Inflammatory macrophage treated with lipopolysaccharide for 1 hour (primary cell): ENCODE data around the gene UNK.

Experiments used
- DNase-seq, 2 donors: peaks; one replicate each; pipeline ENCODE4 v3.0.0-alpha.2; 2020 to 2022

The UNK gene, protein sequence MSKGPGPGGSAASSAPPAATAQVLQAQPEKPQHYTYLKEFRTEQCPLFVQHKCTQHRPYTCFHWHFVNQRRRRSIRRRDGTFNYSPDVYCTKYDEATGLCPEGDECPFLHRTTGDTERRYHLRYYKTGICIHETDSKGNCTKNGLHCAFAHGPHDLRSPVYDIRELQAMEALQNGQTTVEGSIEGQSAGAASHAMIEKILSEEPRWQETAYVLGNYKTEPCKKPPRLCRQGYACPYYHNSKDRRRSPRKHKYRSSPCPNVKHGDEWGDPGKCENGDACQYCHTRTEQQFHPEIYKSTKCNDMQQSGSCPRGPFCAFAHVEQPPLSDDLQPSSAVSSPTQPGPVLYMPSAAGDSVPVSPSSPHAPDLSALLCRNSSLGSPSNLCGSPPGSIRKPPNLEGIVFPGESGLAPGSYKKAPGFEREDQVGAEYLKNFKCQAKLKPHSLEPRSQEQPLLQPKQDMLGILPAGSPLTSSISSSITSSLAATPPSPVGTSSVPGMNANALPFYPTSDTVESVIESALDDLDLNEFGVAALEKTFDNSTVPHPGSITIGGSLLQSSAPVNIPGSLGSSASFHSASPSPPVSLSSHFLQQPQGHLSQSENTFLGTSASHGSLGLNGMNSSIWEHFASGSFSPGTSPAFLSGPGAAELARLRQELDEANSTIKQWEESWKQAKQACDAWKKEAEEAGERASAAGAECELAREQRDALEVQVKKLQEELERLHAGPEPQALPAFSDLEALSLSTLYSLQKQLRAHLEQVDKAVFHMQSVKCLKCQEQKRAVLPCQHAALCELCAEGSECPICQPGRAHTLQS

DNA sequence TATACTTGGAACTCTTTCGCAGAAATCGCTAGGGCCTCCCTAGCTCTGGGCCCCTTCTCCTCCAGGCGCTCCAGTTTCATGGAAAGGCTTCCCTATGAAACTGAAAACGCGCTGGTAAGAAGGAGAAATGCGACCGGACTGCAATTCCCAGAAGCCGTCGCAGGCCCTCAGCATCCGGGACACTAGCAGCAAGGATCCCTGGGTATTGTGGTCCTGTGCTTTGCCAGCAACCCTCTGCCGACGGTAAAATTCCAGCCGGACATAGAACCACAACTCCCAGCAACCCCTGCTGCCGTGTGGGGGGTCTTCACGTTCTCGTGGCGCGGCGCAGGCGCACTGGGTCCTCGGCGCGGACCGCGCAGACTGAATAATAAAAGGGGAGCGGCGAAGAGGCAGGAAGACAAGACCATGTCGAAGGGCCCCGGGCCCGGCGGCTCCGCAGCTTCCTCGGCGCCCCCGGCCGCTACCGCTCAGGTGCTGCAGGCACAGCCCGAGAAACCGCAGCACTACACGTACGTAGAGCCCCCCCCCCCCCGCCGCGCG, at the start of gene UNK:
TSS of gene UNK (plus strand) at position 334 of the 543 bp plus-strand sequence. CDS start at position 409, 75 bp downstream.
- DNase-seq: peak; percentile 98 to 99

DNA sequence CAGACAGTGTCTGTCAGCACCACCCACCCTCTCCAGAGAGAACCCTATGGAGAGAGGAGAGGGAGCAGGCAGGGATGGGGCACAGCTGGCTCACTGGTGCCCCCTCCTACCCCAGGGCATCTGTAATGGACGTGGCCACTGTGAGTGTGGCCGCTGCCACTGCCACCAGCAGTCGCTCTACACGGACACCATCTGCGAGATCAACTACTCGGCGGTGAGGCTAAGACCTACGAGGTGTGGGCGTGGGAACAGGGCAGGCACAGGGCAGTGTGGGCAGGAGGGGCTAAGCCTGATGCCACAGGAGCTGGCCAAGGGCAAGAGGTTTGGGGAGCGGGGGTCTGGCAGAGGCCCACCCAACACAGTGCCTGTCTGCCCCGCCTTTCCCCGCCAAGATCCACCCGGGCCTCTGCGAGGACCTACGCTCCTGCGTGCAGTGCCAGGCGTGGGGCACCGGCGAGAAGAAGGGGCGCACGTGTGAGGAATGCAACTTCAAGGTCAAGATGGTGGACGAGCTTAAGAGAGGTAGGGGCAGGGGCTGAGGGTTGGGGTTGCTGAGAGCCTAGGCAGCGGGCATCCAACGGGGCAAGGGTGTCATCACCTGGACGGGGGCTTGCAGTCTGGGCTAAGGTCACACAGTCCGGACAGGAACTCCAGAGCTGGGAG, 48.3 kb upstream of the UNK start:
- no peak for DNase-seq

DNA sequence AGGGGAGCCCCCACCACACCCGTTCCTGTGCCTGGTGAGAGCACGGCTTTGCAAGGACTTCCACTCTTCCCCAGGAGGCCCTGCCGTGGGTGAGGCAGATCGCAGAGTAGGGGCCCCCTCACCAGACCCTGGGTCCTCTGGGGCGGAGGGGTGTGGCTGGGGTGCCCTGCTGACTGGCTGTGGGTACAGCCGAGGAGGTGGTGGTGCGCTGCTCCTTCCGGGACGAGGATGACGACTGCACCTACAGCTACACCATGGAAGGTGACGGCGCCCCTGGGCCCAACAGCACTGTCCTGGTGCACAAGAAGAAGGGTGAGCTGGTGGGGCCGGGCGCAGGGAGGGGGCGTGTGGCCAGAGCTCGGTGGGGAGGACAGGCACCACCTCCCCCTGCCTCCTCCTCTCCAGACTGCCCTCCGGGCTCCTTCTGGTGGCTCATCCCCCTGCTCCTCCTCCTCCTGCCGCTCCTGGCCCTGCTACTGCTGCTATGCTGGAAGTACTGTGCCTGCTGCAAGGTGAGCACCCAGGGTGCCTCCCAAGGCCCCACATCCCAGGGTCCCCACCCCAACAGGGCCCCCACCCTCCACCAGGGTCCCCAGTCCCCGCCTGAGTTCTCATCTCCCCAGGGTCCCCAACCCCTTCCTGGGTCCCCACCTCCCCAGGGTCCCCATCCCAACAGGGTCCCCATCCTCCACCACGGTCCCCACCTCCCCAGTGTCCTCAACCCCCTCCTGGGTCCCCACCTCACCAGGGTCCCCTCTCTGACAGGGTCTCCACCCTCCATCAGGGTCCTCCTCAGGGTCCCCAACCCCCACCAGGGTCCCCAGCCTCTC, 47.3 kb upstream of the UNK start:
- DNase-seq: no peak

DNA sequence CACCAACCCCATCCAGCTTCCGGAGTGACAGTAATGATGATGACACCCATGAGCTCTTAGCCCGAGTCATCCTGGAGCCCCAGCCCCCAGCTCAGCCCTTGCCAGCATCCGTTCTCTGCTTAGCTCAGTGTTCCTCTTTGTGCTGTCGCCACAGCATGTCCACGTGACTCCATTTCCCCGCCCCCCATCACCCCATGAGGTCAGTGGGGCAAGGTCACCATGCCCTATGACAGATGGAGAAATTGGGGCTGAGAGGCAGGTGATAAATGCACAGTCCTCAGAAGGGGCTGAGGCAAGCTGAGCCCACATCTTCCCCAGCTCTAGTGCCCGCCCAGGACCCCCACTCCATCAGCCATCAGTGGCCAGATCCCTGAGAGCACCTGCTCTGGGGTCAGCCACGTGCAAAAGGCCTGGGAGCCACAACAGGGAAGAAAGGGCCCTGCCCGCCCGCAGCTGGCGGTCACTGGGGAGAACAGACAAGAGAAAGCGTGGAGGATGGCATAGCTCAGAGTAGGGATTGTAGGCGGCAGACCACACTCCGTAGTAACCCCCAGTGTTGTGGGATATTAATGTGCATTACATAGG, 46.3 kb upstream of the UNK start:
- peak; percentile 89 to 92 for DNase-seq

DNA sequence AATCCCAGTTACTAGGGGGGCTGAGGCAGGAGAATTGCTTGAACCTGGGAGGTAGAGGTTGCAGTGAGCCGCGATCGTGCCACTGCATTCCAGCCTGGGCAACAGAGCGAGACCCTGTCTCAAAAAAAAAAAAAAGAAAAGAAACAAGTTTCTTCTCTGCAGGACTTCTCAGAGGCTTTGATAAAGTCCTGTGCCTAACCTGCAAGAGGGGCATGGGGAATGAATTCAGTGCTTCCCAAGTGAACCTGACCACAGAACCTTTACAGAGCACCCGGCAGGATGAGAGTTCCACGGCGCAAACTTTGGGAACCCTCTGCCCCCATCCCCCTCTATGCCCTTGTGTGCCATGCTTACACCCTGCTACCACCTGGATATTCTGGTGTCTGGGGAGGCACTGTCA, 45.4 kb upstream of the UNK start:
- DNase-seq: no peak

DNA sequence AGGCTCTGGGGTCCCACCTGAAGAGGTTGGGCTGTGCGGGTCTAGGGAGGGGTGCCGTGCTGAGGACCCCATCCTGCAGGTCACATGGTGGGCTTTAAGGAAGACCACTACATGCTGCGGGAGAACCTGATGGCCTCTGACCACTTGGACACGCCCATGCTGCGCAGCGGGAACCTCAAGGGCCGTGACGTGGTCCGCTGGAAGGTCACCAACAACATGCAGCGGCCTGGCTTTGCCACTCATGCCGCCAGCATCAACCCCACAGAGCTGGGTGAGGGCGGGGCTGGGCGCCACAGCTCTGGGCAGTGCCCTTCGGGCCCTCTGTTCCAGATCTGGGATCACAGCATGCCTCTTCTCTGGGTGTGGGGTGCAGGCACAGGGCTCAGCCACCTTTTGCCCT, 44.8 kb upstream of the UNK start:
- no peak for DNase-seq

DNA sequence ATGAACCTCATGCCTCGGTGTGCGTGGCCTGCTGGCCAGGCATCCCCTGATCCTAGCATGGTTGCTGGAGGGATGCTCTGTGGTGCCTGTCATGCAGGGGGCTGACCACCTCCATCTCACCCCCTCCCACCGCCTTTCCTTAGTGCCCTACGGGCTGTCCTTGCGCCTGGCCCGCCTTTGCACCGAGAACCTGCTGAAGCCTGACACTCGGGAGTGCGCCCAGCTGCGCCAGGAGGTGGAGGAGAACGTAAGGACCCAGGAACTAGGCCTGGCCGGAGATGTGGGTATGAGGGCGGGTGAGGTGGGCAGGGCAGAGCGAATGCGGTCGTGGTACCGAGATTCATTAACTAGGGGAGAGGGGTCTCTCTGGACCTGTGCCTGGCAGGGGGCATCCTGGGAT, 44.4 kb upstream of the UNK start:
- no peak for DNase-seq

DNA sequence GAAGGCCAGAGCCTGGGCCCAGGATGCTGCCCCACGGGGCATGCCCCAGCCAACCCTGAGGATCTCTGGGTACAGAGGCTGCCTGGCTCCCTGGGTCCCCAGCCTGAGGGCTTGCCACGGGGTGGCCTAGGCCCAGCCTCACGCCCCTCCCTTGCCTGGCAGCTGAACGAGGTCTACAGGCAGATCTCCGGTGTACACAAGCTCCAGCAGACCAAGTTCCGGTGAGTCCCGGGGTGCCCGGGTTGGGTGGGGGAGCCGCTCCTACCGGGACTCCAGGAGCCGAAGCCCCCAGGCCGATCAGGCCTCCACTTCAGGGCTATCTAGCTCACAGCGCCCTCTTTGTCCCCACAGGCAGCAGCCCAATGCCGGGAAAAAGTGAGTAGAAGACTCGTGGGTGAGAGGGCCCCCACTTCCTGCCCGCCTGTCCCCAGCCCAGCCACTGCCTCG, 44.0 kb upstream of the UNK start:
- DNase-seq: no peak

DNA sequence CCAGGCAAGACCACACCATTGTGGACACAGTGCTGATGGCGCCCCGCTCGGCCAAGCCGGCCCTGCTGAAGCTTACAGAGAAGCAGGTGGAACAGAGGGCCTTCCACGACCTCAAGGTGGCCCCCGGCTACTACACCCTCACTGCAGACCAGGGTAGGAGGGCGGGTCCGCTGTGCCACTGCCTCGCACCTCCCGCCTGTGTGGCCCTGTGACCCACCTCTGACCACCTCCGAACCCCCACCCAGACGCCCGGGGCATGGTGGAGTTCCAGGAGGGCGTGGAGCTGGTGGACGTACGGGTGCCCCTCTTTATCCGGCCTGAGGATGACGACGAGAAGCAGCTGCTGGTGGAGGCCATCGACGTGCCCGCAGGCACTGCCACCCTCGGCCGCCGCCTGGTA, 42.3 kb upstream of the UNK start:
- no peak for DNase-seq

DNA sequence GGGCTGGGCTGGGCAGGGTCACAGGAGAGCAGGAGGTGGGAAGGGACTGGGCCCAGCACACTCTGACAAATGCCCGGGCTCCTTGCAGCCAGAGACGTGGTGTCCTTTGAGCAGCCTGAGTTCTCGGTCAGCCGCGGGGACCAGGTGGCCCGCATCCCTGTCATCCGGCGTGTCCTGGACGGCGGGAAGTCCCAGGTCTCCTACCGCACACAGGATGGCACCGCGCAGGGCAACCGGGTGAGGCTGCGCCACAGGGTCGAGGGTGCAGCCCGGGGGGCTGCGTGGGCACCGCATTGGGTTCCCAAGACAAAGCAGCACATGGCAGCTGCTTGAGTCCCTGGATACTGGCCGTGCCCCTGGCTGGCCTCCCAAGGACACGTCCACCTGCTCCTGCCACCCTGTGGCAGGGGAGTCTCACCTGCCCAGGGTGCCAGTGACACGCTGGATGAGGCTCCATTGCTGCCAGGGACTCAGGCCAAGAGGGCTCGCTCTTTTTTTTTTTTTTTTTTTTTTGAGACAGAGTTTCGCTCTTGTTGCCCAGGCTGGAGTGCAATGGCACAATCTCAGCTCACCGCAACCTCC, 40.9 kb upstream of the UNK start:
- DNase-seq: no peak

DNA sequence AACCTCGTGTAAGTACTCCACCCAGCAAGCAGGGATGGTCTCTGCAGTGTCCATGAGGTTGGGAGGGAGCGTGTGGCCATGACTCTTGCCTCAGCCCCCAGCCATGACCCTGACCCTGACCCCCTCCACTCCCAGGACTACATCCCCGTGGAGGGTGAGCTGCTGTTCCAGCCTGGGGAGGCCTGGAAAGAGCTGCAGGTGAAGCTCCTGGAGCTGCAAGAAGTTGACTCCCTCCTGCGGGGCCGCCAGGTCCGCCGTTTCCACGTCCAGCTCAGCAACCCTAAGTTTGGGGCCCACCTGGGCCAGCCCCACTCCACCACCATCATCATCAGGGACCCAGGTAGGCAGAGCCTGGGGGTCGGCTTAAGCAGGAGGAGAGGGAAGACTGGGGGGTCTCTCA, 35.9 kb upstream of the UNK start:
- no peak for DNase-seq

DNA sequence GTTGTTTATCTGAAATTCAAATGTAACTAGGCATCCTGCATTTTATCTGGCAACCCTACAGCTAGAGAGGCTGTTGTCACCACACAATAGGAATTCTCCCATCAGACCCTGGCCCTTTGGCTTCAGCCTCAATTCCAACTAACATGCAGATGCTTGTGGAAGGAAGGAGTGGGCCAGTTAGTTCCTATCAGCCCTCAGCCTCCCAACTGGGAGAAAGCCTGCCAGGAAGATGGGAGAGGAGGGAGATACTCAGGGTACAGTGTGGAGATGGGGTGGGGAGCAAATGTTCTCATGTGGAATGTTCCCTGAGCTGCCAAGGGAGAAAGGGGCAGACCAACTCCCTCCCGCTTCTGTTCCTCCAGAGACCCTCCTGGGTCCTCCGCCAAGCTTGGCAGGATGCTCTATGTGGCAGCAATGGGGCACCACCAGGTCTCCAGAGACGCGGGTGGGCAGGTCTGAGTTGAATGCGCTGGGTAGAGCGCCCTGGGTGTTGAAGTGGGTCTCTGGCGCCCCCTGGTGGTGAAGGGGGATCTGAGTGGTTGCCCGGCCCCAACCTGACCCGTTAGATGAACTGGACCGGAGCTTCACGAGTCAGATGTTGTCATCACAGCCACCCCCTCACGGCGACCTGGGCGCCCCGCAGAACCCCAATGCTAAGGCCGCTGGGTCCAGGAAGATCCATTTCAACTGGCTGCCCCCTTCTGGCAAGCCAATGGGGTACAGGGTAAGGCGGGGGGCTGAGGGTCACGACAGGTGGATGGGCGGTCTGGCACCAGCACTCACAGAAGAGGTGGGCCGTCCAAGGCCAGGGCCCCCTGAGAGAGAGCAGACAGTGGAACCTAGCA, 34.8 kb upstream of the UNK start:
- peak; percentile 53 to 94 for DNase-seq

DNA sequence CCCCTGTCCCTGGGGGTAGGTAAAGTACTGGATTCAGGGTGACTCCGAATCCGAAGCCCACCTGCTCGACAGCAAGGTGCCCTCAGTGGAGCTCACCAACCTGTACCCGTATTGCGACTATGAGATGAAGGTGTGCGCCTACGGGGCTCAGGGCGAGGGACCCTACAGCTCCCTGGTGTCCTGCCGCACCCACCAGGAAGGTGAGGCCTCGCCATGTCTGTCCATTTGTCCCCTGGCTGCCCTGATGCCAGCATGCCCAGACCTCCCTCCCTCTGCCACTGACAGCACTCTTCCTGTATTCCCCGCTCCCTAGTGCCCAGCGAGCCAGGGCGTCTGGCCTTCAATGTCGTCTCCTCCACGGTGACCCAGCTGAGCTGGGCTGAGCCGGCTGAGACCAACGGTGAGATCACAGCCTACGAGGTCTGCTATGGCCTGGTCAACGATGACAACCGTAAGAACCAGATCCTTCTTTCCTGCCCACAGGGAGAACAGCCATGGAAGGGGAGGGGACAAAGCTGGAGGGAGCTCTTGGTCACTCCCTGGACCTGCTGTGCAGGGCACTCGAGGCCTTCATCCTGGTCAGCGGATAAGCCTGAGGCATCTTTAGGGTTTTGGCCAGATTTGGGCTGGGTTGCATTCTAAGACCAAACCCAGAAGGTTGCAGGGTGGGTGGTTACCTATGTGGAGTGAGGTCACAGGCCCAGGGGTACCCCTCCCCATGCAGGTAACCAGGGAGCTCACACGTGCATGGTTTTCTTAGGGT, 33.8 kb upstream of the UNK start:
- no peak for DNase-seq

DNA sequence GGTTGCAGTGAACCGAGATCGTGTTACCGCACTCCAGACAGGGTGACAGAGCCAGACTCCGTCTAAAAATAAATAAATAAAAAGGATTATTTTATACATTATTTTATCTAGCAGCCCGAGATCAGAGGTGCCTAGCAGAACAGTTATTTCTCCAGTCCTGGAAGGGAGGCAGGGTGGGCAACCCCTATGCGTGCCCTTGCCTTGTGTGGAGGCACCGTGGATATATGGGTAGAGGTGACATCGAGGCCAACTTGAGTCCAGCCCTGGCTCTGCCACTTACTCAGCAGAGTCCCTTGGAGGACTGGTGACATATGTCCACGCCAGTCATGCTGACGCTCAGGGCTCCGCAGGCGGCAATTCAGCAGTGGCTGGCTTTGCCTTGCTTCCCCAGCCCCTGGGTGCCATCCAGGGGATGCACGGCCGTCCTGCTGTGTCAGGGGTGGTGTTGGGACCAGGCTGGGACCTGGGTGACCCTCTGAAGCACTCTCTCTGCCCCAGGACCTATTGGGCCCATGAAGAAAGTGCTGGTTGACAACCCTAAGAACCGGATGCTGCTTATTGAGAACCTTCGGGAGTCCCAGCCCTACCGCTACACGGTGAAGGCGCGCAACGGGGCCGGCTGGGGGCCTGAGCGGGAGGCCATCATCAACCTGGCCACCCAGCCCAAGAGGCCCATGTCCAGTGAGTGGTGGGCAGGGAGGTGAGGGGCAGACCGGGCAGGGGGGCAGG, 32.8 kb upstream of the UNK start:
- DNase-seq: no peak

DNA sequence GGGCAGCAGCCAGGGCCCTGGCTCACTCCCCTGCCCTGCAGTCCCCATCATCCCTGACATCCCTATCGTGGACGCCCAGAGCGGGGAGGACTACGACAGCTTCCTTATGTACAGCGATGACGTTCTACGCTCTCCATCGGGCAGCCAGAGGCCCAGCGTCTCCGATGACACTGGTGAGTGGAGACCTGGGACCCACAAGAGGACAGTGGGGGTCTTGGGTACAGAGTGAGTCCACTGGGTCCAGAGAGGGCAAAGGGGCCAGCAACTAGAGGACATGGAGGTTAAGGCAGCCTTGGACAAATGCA, 32.2 kb upstream of the UNK start:
- no peak for DNase-seq

DNA sequence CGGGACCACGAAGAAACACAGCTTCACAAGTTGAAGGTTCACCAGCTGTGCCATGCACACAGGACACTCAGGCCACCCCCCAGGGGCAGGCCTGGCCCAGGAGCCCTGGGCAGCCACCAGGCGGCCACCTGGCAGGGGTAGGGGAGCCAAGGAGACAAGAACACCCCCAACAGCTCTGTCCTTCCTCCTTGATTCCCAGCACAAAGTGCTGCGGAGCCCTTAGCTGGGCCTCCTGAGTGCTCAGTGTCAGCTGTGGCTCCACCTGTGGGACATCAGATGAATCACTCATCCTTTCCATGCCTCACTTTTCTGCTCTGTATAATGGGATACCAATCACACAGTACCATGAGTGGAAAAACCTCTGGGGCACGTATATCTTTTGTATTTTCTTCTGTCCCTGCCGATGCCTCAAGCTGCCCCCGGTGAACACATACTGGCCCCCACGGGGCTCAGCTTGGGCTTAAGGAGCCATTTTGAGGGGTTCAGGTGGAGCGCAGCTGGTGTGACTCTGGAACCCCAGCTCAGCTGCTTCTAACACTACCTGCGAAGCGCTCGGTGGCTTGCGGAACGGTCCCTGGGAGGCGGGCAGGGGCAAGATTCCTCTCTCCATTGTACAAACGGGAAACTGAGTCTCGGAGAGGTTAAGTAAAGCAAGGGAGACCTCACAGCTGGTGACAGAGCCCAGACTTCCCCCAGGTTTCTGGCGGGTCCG, 31.6 kb upstream of the UNK start:
- no peak for DNase-seq

DNA sequence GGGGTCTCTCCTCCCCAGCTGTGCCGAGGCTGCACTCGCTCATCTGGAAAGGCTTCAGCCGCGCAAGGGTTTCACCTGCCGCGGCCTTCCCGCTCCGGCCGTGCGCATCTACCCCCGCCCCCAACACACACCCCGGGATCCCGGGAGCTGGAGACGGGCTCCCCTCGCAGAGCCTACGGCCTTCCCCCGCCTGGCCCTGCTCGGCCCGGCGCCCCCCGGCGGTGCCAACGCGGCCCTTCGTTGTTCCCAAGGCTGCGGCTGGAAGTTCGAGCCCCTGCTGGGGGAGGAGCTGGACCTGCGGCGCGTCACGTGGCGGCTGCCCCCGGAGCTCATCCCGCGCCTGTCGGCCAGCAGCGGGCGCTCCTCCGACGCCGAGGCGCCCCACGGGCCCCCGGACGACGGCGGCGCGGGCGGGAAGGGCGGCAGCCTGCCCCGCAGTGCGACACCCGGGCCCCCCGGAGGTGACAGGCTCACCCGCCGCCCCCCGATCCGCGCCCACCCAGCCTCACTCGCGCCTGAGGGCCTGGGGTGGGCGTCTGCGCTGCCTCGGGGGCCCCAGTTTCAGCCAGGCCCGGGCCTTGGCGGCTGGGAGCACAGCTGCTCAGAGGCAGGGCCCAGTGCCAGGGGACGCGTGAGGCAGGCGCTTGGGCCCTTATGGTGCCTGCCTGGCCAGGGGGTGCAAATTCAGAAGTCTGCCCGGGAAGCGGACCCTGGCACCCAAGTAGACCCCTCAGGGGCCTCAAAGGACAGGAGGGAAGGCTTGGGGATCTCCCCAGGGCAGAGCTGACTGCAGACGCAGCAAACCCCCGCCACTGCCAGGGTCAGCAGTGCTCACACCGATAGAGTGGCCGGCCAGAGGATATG, 30.9 kb upstream of the UNK start:
- peak; percentile 41 to 45 for DNase-seq
